Transverse colon (tissue), 3 donors: Measurements from ENCODE around the gene TPPP3.

ENCODE experiments used
- POLR2A ChIP-seq: fragments of 450-650 bp; IDR thresholded peaks from one replicate; pipeline ENCODE4 v1.6.1; 2016; ENCODE audit warnings: antibody characterized with exemption, mild to moderate bottlenecking, moderate library complexity
- TF ChIP-seq, protein P1 (sequence below), 5 experiments: fragments of 200-600 bp in 3 of 5; fragments of 450-650 bp in 2 of 5; sonication (generic) in 3 of 5; IDR thresholded peaks; 1 replicate in 2 of 5; 2 replicates in 3 of 5; pipeline ENCODE4 v1.5.1; 2016 to 2017; ENCODE audit warnings: antibody characterized with exemption in 5 of 5, inconsistent platforms in 3 of 5, mild to moderate bottlenecking in 2 of 5, moderate library complexity in 1 of 5

DNA sequence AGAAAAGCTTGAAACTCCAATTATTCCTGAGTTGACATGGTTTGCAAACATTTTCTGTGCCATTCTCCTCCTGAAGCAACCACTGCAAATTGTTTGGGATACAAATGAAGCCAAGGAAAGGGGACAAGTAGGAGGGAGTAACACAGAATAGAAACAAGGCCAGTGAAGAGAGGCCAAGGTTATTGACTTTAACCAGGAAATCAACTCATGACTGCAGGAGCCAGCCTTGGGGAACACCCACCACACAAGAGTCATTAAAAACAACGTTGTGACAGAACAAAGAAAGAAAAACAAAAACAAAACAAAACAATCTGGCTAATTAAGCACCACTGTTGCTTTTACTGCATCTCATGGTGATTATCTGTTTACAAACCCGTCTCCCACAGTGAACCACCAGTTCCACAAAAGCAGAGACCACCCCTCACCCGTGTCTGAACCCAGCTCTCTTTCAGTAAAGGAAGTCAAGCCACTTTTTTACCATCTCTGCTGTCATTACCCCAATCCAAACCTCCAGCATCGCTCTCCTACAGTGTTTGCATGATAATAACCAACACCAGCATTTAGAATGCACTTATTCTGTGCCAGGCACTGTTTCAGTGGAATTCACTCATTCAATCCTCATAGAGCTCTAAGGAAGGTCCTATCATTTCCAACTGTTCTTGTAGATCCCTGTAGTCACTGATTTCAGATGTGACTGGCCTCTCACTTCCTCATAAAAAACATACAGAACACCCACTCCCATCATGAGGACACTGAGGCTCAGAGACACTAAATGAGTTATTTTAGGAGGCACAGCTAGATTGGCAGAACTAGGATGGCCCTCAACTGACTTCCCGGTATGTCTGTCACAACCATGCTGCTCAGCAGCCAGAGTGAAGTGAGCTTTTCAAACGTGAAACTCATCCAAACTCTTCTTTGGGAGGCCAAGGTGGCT is 20.9 kb upstream of the TPPP3 start:
- TF ChIP-seq POLR2A = no peak
- TF ChIP-seq, protein P1, sequence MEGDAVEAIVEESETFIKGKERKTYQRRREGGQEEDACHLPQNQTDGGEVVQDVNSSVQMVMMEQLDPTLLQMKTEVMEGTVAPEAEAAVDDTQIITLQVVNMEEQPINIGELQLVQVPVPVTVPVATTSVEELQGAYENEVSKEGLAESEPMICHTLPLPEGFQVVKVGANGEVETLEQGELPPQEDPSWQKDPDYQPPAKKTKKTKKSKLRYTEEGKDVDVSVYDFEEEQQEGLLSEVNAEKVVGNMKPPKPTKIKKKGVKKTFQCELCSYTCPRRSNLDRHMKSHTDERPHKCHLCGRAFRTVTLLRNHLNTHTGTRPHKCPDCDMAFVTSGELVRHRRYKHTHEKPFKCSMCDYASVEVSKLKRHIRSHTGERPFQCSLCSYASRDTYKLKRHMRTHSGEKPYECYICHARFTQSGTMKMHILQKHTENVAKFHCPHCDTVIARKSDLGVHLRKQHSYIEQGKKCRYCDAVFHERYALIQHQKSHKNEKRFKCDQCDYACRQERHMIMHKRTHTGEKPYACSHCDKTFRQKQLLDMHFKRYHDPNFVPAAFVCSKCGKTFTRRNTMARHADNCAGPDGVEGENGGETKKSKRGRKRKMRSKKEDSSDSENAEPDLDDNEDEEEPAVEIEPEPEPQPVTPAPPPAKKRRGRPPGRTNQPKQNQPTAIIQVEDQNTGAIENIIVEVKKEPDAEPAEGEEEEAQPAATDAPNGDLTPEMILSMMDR (IDR thresholded peaks at IDR 0.05) = no peak
